Globus pallidus (tissue), 1 donor: ENCODE measurements around the gene HEATR5A.
"Not testable (repeated sequence)": the region's sequence is repeated elsewhere in the genome, so short reads cannot be mapped to it uniquely, and the experiment has no call there.

ENCODE experiments used
- DNase-seq: peaks from one replicate; pipeline ENCODE4 v3.0.0-alpha.2; 2015; ENCODE audit warnings: low spot score

Gene HEATR5A

GRCh38 chr14:31256534-31257243 lies 163.7 kb downstream of the HEATR5A start:
- no peak for DNase-seq

DNA sequence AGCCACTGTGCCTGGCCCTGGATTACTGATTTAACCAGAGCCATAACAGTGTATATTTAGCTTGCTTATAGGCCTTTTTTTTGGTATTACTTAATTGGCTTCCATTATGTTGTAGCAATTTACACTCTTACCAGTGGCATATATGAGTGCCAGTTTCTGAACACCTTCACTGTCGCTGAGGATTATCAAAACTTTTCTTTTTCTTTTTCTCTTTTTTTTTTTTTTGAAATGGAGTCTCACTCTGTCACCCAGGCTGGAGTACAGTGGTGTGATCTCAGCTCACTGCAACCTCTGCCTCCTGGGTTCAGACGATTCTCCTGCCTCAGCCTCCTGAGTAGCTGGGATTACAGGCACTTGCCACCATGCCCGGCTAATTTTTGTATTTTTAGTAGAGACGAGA lies 164.4 kb downstream of the HEATR5A start:
- DNase-seq: not testable (repeated sequence)

GRCh38 chr14:31255286-31255685 lies 165.1 kb downstream of the HEATR5A start:
- no peak for DNase-seq

- no peak for DNase-seq
Measured at GRCh38 chr14:31253746-31254471, 166.4 kb downstream of the HEATR5A start.

GRCh38 chr14:31252865-31253264 lies 167.5 kb downstream of the HEATR5A start:
- DNase-seq: no peak

- no peak for DNase-seq
Measured at GRCh38 chr14:31251028-31251958, 169.1 kb downstream of the HEATR5A start.

- no peak for DNase-seq
Measured at GRCh38 chr14:31244626-31245025, 175.7 kb downstream of the HEATR5A start.

DNA sequence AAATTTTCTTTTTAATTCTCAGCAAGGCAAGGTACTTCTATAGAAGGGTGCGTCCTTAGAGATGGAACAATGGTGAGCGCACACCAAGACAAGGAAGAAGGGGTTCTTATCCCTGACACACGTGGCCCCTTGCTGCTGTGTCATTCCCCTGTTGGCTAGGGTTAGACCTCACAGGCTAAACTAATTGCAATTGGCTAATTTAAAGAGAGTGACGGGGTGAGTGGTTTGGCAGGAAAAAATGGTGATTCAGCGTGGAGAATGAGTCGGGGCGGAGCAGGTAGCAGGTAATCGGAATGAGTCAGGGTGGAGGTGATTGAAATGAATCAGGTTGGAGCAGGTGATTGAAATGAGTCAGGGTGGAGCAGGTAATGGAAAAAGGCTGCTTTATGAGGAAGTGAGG lies 176.5 kb downstream of the HEATR5A start:
- DNase-seq: no peak

DNA sequence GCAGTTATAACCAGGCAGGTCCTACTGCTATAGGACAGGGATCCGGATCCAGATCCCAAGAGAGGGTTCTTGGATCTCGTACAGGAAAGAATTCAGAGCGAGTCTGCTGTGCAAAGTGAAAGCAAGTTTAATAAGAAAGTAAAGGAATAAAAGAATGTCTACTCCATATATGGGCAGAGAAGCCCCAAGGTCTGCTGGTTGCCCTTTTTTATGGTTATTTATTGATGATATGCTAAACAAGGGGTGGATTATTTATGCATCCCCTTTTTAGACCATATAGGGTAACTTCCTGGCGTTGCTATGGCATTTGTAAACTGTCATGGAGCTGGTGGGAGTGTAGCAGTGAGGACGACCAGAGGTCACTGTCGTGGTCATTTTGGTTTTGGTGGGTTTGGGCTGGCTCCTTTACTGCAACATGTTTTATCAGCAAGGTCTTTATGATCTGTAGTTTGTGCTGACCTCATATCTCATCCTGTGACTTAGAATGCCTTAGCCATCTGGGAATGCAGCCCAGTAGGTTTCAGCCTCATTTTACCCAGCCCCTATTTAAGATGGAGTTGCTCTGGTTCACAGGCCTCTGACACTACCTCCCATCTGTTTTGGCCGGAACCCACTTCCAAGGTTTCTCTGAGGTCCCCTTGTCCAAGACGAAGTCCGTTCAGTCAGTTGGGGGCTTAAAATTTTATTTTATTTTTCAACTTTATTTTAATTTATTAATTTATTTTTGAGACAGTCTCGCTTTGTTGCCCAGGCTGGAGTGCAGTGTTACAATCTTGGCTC lies 178.0 kb downstream of the HEATR5A start:
- not testable (repeated sequence) for DNase-seq
